Neural cell (in vitro differentiated cells): Measurements from ENCODE around the gene PANX2.

Experiments used
- EP300 ChIP-seq: fragments of 450-650 bp; conservative IDR thresholded peaks from 2 replicates; pipeline ENCODE4 v1.6.1; 2014; ENCODE audit warnings: antibody characterized with exemption, mild to moderate bottlenecking, moderate library complexity; ENCODE audit not compliant: poor library complexity, severe bottlenecking
- EZH2 ChIP-seq: fragments of 200-600, 300-800 bp; shearing (Covaris generic), sonication (generic); IDR thresholded peaks from 2 replicates; pipeline ENCODE4 v1.6.1; 2014; ENCODE audit warnings: antibody characterized with exemption, low read length, borderline replicate concordance, mild to moderate bottlenecking; ENCODE audit not compliant: insufficient read depth, poor library complexity, severe bottlenecking
- MXI1 ChIP-seq: fragments of 450-650 bp; conservative IDR thresholded peaks from 2 replicates; pipeline ENCODE4 v1.6.1; 2014; ENCODE audit warnings: antibody characterized with exemption, mild to moderate bottlenecking; ENCODE audit not compliant: poor library complexity, severe bottlenecking
- POLR2AphosphoS5 ChIP-seq: IDR thresholded peaks from 2 replicates; pipeline ENCODE4 v1.6.1; 2012
- TF ChIP-seq, protein P1 (sequence below): fragments of 450-650 bp; IDR thresholded peaks from 2 replicates; pipeline ENCODE4 v1.5.1; 2014; ENCODE audit warnings: antibody characterized with exemption, mild to moderate bottlenecking, moderate library complexity; ENCODE audit not compliant: poor library complexity, severe bottlenecking

DNA sequence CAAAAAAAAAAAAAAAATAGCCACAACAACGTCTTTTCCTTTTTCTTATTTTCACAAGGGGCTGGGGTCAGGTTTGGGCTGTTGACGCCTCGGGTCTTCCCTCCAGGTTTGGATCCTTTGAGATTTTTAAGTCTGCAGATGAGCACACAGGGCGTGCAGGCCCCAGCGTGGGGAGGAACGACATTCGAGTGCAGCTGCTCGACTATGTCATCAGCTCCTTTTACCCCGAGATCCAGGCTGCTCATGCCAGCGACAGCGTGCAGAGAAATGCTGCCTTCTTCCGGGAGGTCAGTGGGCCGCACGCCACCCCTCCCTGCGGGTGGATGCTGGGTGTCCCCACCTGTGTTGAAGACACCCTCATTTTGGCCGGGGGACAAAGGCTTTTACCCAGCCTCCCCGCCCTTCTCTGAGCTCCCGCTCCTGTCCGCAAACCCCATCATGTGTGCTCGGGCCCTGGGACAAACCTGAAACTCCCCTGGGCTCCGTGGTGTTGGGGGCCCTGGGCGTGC is 38.0 kb downstream of the PANX2 start:
- TF ChIP-seq POLR2AphosphoS5 (no peak), EZH2 (no peak), EP300 (no peak), MXI1 (no peak)
- TF ChIP-seq, protein P1, sequence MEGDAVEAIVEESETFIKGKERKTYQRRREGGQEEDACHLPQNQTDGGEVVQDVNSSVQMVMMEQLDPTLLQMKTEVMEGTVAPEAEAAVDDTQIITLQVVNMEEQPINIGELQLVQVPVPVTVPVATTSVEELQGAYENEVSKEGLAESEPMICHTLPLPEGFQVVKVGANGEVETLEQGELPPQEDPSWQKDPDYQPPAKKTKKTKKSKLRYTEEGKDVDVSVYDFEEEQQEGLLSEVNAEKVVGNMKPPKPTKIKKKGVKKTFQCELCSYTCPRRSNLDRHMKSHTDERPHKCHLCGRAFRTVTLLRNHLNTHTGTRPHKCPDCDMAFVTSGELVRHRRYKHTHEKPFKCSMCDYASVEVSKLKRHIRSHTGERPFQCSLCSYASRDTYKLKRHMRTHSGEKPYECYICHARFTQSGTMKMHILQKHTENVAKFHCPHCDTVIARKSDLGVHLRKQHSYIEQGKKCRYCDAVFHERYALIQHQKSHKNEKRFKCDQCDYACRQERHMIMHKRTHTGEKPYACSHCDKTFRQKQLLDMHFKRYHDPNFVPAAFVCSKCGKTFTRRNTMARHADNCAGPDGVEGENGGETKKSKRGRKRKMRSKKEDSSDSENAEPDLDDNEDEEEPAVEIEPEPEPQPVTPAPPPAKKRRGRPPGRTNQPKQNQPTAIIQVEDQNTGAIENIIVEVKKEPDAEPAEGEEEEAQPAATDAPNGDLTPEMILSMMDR = no peak
